Caco-2 (cell line): Measurements from ENCODE around the gene ZDHHC4. TPM values are rescaled to one million over a fixed set of nuclear protein-coding genes. Genes with fewer than 3 reads are reported as not detected.

Experiments used
- BruUV-seq: library from RNA; stranded (reverse); fragments of 400-500 nt; replicated peaks from 2 replicates; lab custom pipeline; 2021; lab: Mats Ljungman, UMichigan
- CTCF ChIA-PET: fragments of 300-600 bp; sonication (Branson Sonifier 250); formaldehyde crosslinking; loops from one replicate; lab custom pipeline; 2022; ENCODE audit warnings: antibody characterized with exemption; lab: Charles Lee
- POLR2A ChIA-PET: fragments of 300-600 bp; sonication (Branson Sonifier 250); formaldehyde crosslinking; loops from one replicate; lab custom pipeline; 2022; ENCODE audit warnings: antibody characterized with exemption; lab: Charles Lee
- DNase-seq, 2 experiments: peaks; one replicate each; pipeline versions ENCODE4 v3.0.0 to v3.0.0-alpha.2; 2020 to 2022
- H3K27me3 ChIP-seq: replicated peaks from 2 replicates; pipeline ENCODE4 v1.6.0; 2011; ENCODE audit warnings: low read length; ENCODE audit not compliant: control insufficient read depth, insufficient read depth
- H3K36me3 ChIP-seq: 2 replicates; pipeline ENCODE4 v1.5.1; 2011; ENCODE audit warnings: low read length; ENCODE audit not compliant: control insufficient read depth, insufficient read depth
- H3K4me1 ChIP-seq: fragments of 250-450 bp; sonication (Bioruptor Pico); 2 replicates; pipeline ENCODE4 v1.5.1; 2020; ENCODE audit warnings: mild to moderate bottlenecking
- H3K4me3 ChIP-seq: 2 replicates; pipeline ENCODE4 v1.5.1; 2011; ENCODE audit warnings: low read depth, mild to moderate bottlenecking, control low read depth, low read length
- H3K9me3 ChIP-seq: fragments of 250-450 bp; sonication (Bioruptor Pico); 2 replicates; pipeline ENCODE4 v1.5.1; 2020; ENCODE audit warnings: mild to moderate bottlenecking, moderate library complexity
- H3K27ac Mint-ChIP-seq: one replicate; pipeline ENCODE4 v1.8.0; 2022; ENCODE audit warnings: mixed read lengths; ENCODE audit not compliant: unreplicated experiment
- H3K27me3 Mint-ChIP-seq: one replicate; pipeline ENCODE4 v1.8.0; 2022; ENCODE audit warnings: mixed read lengths; ENCODE audit not compliant: insufficient read depth, unreplicated experiment
- H3K36me3 Mint-ChIP-seq: one replicate; pipeline ENCODE4 v1.8.0; 2022; ENCODE audit warnings: mild to moderate bottlenecking, mixed read lengths; ENCODE audit not compliant: insufficient read depth, unreplicated experiment
- H3K4me1 Mint-ChIP-seq: one replicate; pipeline ENCODE4 v1.8.0; 2022; ENCODE audit warnings: low read depth, mixed read lengths; ENCODE audit not compliant: unreplicated experiment
- H3K4me3 Mint-ChIP-seq: one replicate; pipeline ENCODE4 v1.8.0; 2022; ENCODE audit warnings: mild to moderate bottlenecking, moderate library complexity, mixed read lengths; ENCODE audit not compliant: unreplicated experiment
- H3K9me3 Mint-ChIP-seq: one replicate; pipeline ENCODE4 v1.8.0; 2022; ENCODE audit warnings: mixed read lengths; ENCODE audit not compliant: unreplicated experiment
- intact Hi-C: fragments of 100-400 bp; cut with micrococcal nuclease; formaldehyde crosslinking; loops from one replicate; pipeline ENCODE4 v1.10.0; 2022; ENCODE audit not compliant: unreplicated experiment
- total RNA-seq: library from RNA; stranded (reverse); gene quantifications from 2 replicates; pipeline ENCODE4 v1.2.3, GENCODE V29; 2022
- TF ChIP-seq, protein P1 (sequence below), 2 experiments: fragments of 200-600 bp in 1 of 2; IDR thresholded peaks; 1 replicate in 1 of 2; 2 replicates in 1 of 2; pipeline versions ENCODE4 v1.5.1 to v1.8.0; 2011 to 2022; ENCODE audit warnings: antibody characterized with exemption in 1 of 2, control low read depth in 1 of 2, inconsistent platforms in 1 of 2, low read depth in 1 of 2, low read length in 1 of 2, mild to moderate bottlenecking in 1 of 2, moderate library complexity in 1 of 2; ENCODE audit not compliant: insufficient read depth in 1 of 2, severe bottlenecking in 1 of 2, unreplicated experiment in 1 of 2

Gene ZDHHC4
- total RNA-seq, 1 experiment from 2014 or later = 78.9 TPM

DNA sequence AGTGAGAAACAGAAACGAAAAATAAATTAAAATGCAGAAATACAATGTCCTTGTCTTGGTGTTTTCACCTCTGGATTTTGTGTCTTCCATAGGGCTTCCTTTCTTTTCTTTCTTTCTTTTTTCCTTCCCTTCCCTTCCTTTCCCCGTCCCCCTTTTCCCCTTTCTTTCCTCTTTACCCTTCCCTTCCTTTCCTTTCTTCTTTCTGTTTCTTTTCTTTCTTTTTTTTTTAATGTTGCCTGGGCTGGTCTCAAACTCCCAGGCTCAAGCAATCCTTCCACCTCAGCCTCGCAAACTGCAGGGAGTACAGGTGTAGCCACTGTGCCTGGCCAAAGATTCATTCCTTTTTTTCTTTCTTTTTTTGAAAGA lies 47.0 kb downstream of the ZDHHC4 start:
- Histone ChIP-seq H3K9me3 (no peaks in the 10 kb centered on the region), H3K27me3 (no peaks in the 10 kb centered on the region), H3K4me1 (no peaks in the 10 kb centered on the region), H3K36me3 (no peaks in the 10 kb centered on the region; the same call in 1 of the 2 replicates), H3K4me3 (no peak overlapping the region)
- Mint-ChIP-seq H3K27me3 (no peaks in the 10 kb centered on the region), H3K36me3 (no peaks in the 10 kb centered on the region), H3K9me3 (no peaks in the 10 kb centered on the region), H3K4me3 (no peak overlapping the region), H3K27ac (no peak overlapping the region), H3K4me1 (no peaks in the 10 kb centered on the region)
- DNase-seq = no peak
- TF ChIP-seq, protein P1, sequence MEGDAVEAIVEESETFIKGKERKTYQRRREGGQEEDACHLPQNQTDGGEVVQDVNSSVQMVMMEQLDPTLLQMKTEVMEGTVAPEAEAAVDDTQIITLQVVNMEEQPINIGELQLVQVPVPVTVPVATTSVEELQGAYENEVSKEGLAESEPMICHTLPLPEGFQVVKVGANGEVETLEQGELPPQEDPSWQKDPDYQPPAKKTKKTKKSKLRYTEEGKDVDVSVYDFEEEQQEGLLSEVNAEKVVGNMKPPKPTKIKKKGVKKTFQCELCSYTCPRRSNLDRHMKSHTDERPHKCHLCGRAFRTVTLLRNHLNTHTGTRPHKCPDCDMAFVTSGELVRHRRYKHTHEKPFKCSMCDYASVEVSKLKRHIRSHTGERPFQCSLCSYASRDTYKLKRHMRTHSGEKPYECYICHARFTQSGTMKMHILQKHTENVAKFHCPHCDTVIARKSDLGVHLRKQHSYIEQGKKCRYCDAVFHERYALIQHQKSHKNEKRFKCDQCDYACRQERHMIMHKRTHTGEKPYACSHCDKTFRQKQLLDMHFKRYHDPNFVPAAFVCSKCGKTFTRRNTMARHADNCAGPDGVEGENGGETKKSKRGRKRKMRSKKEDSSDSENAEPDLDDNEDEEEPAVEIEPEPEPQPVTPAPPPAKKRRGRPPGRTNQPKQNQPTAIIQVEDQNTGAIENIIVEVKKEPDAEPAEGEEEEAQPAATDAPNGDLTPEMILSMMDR (IDR thresholded peaks at IDR 0.05; ENCODE audit: insufficient read depth in 1 of 2, low read depth in 1 of 2, low read length in 1 of 2, severe bottlenecking in 1 of 2, unreplicated experiment in 1 of 2) = no peak
- ChIA-PET POLR2A (no interaction called here), CTCF (no interaction called here)
- intact Hi-C loops = no loop called here
- BruUV-seq = no TSS peak

DNA sequence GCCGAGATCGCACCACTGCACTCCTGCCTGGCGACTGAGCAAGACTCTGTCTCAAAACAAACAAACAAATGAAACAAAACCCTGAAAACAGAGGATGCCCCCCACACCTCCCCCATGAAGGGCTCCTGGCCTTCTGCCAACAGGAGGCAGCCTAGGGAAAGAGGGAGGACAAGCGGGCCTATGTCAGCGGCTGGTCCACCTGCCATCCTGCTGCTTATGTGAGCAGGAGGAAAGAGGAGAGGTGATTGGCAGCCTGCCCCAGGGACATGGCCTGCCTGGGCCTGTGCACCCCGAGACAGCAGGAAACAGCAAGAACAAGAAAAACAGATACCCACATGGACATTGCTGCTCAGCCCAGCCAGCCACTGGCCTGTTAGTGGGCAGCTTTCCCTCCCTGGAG lies 50.8 kb downstream of the ZDHHC4 start:
- ChIA-PET CTCF (no interaction called here), POLR2A (no interaction called here)
- H3K4me1 Mint-ChIP-seq = no peaks in the 10 kb centered on the region
- no peak overlapping the region for H3K4me3 Mint-ChIP-seq
- TF ChIP-seq, protein P1 (IDR thresholded peaks at IDR 0.05; ENCODE audit: insufficient read depth in 1 of 2, low read depth in 1 of 2, low read length in 1 of 2, severe bottlenecking in 1 of 2, unreplicated experiment in 1 of 2) = no peak
- H3K27me3 Mint-ChIP-seq = no peaks in the 10 kb centered on the region
- Histone ChIP-seq H3K9me3 (no peaks in the 10 kb centered on the region), H3K4me3 (no peak overlapping the region), H3K4me1 (peaks cover 7% of the 10 kb centered on the region; the same call in 1 of the 2 replicates), H3K36me3 (no peaks in the 10 kb centered on the region; the same call in 1 of the 2 replicates), H3K27me3 (no peaks in the 10 kb centered on the region)
- no peak overlapping the region for H3K27ac Mint-ChIP-seq
- DNase-seq = no peak
- no TSS peak for BruUV-seq
- intact Hi-C loops = no loop called here
- no peaks in the 10 kb centered on the region for H3K36me3 Mint-ChIP-seq
- H3K9me3 Mint-ChIP-seq = no peaks in the 10 kb centered on the region

DNA sequence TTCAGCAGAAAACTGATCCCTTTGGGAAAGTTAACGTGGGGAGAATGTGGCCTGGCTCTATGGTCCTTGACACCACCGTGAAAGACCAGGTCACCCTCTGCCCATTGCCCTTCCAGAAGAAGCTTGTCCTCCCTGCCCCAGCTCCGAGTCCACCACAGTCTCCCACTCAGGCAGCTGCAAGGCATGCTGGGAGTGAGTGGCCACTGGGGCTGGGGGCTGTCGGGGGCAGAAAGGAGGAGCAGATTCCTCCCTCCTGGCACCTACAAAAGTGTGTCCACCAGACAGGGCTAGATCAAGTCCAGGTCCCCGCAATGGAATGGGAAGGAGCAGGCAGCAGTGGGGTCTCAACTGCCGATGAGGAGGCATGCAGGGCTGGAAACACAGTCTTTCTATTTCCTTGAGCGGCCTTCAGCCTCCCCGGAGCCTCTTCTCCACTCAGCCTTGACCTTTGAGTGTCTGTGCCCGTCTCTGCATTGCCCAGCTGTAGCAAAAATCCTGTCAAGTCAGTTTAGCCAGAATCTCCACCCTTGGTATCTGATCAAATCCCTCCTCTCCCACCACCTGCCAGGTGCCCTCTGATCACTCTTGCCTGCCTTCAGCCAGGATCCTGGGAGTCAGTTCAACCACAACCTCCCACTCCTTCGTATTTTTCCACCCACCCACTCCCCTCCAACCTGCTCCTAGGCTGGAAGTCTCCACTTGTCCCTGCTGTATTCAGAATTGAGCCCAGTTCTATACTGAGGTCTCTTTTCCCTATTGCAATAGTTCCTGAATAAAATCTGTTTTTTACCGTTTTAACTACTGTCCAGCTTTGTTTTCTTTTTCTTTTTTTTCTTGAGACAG lies 53.0 kb downstream of the ZDHHC4 start:
- no peak overlapping the region for H3K27ac Mint-ChIP-seq
- no peaks in the 10 kb centered on the region for H3K27me3 ChIP-seq
- H3K36me3 Mint-ChIP-seq = no peaks in the 10 kb centered on the region
- BruUV-seq = no TSS peak
- ChIA-PET CTCF (interaction anchor here (0.6 kb wide), 1 partner anchor 83 kb away, joined by 3 read pairs; no protein-coding TSS in a partner anchor), POLR2A (no interaction called here)
- H3K4me1 ChIP-seq = peaks cover 7% of the 10 kb centered on the region; the same call in 1 of the 2 replicates
- TF ChIP-seq, protein P1 (IDR thresholded peaks at IDR 0.05; ENCODE audit: insufficient read depth in 1 of 2, low read depth in 1 of 2, low read length in 1 of 2, severe bottlenecking in 1 of 2, unreplicated experiment in 1 of 2) = no peak
- H3K27me3 Mint-ChIP-seq = no peaks in the 10 kb centered on the region
- no peak overlapping the region for H3K4me3 Mint-ChIP-seq
- H3K9me3 ChIP-seq = no peaks in the 10 kb centered on the region
- H3K4me3 ChIP-seq = no peak overlapping the region
- DNase-seq = peak in 1 of 2 experiments; percentile 18
- intact Hi-C loops = no loop called here
- H3K9me3 Mint-ChIP-seq = no peaks in the 10 kb centered on the region
- H3K36me3 ChIP-seq = no peaks in the 10 kb centered on the region
- H3K4me1 Mint-ChIP-seq = no peaks in the 10 kb centered on the region
